ENCODE measurements around the gene PRRT3. TPM values are rescaled to one million over a fixed set of nuclear protein-coding genes. Genes with fewer than 3 reads are reported as not detected.

PRRT3 gene
- total and polyA plus RNA-seq, 9 of the 15 experiments (the other 6 are each of a cell fraction or from before 2014, with no cell fraction given), result 0.06 to 1.9 (median 1.2) TPM

GRCh38 chr3:9932843-9933560 lies 19.2 kb downstream of the PRRT3 start (continued):
- no peak for TF ChIP-seq KLF6 (CRISPR knock-in tag; IDR thresholded peaks at IDR 0.05; ENCODE audit: borderline replicate concordance)
- no peak for TF ChIP-seq EZH2 (IDR thresholded peaks at IDR 0.05; ENCODE audit: borderline replicate concordance, low read depth, low read length)
- peak; percentile 87; the same call in 1 of the 2 replicates for TF ChIP-seq ZBTB9 (CRISPR knock-in tag; IDR thresholded peaks at IDR 0.05)
- TF ChIP-seq, protein P1, sequence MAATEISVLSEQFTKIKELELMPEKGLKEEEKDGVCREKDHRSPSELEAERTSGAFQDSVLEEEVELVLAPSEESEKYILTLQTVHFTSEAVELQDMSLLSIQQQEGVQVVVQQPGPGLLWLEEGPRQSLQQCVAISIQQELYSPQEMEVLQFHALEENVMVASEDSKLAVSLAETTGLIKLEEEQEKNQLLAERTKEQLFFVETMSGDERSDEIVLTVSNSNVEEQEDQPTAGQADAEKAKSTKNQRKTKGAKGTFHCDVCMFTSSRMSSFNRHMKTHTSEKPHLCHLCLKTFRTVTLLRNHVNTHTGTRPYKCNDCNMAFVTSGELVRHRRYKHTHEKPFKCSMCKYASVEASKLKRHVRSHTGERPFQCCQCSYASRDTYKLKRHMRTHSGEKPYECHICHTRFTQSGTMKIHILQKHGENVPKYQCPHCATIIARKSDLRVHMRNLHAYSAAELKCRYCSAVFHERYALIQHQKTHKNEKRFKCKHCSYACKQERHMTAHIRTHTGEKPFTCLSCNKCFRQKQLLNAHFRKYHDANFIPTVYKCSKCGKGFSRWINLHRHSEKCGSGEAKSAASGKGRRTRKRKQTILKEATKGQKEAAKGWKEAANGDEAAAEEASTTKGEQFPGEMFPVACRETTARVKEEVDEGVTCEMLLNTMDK (IDR thresholded peaks at IDR 0.05; ENCODE audit: borderline replicate concordance, insufficient read depth, low read depth, low read length, poor library complexity, severe bottlenecking), result peak; percentile 93
- no peak; the same call in 1 of the 2 replicates for TF ChIP-seq ZNF584 (CRISPR knock-in tag; IDR thresholded peaks at IDR 0.05; ENCODE audit: low read depth)
- TF ChIP-seq, protein P2, sequence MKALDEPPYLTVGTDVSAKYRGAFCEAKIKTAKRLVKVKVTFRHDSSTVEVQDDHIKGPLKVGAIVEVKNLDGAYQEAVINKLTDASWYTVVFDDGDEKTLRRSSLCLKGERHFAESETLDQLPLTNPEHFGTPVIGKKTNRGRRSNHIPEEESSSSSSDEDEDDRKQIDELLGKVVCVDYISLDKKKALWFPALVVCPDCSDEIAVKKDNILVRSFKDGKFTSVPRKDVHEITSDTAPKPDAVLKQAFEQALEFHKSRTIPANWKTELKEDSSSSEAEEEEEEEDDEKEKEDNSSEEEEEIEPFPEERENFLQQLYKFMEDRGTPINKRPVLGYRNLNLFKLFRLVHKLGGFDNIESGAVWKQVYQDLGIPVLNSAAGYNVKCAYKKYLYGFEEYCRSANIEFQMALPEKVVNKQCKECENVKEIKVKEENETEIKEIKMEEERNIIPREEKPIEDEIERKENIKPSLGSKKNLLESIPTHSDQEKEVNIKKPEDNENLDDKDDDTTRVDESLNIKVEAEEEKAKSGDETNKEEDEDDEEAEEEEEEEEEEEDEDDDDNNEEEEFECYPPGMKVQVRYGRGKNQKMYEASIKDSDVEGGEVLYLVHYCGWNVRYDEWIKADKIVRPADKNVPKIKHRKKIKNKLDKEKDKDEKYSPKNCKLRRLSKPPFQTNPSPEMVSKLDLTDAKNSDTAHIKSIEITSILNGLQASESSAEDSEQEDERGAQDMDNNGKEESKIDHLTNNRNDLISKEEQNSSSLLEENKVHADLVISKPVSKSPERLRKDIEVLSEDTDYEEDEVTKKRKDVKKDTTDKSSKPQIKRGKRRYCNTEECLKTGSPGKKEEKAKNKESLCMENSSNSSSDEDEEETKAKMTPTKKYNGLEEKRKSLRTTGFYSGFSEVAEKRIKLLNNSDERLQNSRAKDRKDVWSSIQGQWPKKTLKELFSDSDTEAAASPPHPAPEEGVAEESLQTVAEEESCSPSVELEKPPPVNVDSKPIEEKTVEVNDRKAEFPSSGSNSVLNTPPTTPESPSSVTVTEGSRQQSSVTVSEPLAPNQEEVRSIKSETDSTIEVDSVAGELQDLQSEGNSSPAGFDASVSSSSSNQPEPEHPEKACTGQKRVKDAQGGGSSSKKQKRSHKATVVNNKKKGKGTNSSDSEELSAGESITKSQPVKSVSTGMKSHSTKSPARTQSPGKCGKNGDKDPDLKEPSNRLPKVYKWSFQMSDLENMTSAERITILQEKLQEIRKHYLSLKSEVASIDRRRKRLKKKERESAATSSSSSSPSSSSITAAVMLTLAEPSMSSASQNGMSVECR (CRISPR knock-in tag; IDR thresholded peaks at IDR 0.05), result peak; percentile 91
- TF ChIP-seq FOXP1 (CRISPR knock-in tag; IDR thresholded peaks at IDR 0.05), result peak; percentile 65; the same call in 1 of the 2 replicates
- peak; percentile 12; the same call in 1 of the 2 replicates for TF ChIP-seq TOE1 (IDR thresholded peaks at IDR 0.05; ENCODE audit: borderline replicate concordance)
- TF ChIP-seq TOE1 (CRISPR knock-in tag; IDR thresholded peaks at IDR 0.05; ENCODE audit: borderline replicate concordance, low read depth), result no peak
- TF ChIP-seq KLF16 (IDR thresholded peaks at IDR 0.05), result peak; percentile 74
- TF ChIP-seq, protein P3, sequence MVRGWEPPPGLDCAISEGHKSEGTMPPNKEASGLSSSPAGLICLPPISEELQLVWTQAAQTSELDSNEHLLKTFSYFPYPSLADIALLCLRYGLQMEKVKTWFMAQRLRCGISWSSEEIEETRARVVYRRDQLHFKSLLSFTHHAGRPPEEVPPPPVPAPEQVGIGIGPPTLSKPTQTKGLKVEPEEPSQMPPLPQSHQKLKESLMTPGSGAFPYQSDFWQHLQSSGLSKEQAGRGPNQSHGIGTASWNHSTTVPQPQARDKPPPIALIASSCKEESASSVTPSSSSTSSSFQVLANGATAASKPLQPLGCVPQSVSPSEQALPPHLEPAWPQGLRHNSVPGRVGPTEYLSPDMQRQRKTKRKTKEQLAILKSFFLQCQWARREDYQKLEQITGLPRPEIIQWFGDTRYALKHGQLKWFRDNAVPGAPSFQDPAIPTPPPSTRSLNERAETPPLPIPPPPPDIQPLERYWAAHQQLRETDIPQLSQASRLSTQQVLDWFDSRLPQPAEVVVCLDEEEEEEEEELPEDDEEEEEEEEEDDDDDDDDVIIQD (CRISPR knock-in tag; IDR thresholded peaks at IDR 0.05), result no peak
- TF ChIP-seq MCM5 (IDR thresholded peaks at IDR 0.05; ENCODE audit: low read depth), result no peak
- TF ChIP-seq DMBX1 (CRISPR knock-in tag; IDR thresholded peaks at IDR 0.05; ENCODE audit: borderline replicate concordance), result 0 out of 2 replicates have a peak, but pooled peaks have one; percentile 46
- no peak for TF ChIP-seq POLR2B (IDR thresholded peaks at IDR 0.05; ENCODE audit: low read depth, partially characterized antibody)
- TF ChIP-seq SMARCC2 (IDR thresholded peaks at IDR 0.05; ENCODE audit: low read depth), result no peak
- TF ChIP-seq CCAR2 (IDR thresholded peaks at IDR 0.05; ENCODE audit: low read depth, low read length), result no peak

Measured in K562 (cell line).